ENCODE data around the gene SIVA1.

DNA sequence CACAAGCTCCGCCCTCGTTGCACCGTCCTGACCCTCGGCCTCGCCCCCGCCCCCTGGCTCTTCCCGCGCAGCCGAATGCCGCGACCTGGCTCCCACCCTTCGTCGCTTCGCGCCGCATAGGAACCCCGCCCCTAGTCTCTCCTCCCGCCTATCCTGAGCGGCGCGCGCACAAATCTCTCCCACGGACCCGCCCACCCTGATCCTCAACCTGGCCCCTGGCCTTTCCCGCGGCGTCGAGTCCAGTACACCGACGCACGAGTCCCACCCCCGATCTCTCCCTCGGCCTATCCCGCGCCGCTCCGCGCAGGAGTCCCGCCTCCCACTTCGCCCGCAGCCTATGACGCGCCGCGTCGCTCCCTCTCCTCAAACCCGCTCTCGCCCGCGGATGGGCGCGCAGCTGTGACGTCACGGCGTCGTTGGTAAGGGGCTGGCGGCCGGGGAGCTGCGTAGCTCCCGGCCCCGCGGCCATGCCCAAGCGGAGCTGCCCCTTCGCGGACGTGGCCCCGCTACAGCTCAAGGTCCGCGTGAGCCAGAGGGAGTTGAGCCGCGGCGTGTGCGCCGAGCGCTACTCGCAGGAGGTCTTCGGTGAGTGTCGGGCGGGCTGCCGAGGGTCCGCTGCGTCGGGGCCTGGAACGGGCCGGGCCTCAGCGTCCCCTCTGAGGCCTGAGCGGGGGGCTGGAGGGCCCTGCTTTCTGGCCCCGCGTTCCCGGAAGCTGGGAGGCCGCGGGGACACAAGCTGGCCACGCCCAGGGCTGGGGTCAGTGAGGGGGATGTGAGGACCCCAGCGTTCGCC, at the start of gene SIVA1:
- TF ChIP-seq TAF1 (IDR thresholded peaks at IDR 0.05; ENCODE audit: borderline replicate concordance, low read depth, low read length) (peak; percentile 62), FOSL2 (IDR thresholded peaks at IDR 0.05; ENCODE audit: borderline replicate concordance, low read depth) (no peak), GATA2 (CRISPR knock-in tag; IDR thresholded peaks at IDR 0.05) (no peak), EZH2phosphoT487 (IDR thresholded peaks at IDR 0.05; ENCODE audit: borderline replicate concordance, low read depth) (no peak)
- TF ChIP-seq, protein P1, sequence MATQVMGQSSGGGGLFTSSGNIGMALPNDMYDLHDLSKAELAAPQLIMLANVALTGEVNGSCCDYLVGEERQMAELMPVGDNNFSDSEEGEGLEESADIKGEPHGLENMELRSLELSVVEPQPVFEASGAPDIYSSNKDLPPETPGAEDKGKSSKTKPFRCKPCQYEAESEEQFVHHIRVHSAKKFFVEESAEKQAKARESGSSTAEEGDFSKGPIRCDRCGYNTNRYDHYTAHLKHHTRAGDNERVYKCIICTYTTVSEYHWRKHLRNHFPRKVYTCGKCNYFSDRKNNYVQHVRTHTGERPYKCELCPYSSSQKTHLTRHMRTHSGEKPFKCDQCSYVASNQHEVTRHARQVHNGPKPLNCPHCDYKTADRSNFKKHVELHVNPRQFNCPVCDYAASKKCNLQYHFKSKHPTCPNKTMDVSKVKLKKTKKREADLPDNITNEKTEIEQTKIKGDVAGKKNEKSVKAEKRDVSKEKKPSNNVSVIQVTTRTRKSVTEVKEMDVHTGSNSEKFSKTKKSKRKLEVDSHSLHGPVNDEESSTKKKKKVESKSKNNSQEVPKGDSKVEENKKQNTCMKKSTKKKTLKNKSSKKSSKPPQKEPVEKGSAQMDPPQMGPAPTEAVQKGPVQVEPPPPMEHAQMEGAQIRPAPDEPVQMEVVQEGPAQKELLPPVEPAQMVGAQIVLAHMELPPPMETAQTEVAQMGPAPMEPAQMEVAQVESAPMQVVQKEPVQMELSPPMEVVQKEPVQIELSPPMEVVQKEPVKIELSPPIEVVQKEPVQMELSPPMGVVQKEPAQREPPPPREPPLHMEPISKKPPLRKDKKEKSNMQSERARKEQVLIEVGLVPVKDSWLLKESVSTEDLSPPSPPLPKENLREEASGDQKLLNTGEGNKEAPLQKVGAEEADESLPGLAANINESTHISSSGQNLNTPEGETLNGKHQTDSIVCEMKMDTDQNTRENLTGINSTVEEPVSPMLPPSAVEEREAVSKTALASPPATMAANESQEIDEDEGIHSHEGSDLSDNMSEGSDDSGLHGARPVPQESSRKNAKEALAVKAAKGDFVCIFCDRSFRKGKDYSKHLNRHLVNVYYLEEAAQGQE (IDR thresholded peaks at IDR 0.05; ENCODE audit: low read depth, low read length): no peak
- TF ChIP-seq, protein P2, sequence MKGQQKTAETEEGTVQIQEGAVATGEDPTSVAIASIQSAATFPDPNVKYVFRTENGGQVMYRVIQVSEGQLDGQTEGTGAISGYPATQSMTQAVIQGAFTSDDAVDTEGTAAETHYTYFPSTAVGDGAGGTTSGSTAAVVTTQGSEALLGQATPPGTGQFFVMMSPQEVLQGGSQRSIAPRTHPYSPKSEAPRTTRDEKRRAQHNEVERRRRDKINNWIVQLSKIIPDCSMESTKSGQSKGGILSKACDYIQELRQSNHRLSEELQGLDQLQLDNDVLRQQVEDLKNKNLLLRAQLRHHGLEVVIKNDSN (IDR thresholded peaks at IDR 0.05; ENCODE audit: borderline replicate concordance, low read depth): no peak
- TF ChIP-seq, protein P3, sequence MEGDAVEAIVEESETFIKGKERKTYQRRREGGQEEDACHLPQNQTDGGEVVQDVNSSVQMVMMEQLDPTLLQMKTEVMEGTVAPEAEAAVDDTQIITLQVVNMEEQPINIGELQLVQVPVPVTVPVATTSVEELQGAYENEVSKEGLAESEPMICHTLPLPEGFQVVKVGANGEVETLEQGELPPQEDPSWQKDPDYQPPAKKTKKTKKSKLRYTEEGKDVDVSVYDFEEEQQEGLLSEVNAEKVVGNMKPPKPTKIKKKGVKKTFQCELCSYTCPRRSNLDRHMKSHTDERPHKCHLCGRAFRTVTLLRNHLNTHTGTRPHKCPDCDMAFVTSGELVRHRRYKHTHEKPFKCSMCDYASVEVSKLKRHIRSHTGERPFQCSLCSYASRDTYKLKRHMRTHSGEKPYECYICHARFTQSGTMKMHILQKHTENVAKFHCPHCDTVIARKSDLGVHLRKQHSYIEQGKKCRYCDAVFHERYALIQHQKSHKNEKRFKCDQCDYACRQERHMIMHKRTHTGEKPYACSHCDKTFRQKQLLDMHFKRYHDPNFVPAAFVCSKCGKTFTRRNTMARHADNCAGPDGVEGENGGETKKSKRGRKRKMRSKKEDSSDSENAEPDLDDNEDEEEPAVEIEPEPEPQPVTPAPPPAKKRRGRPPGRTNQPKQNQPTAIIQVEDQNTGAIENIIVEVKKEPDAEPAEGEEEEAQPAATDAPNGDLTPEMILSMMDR (IDR thresholded peaks at IDR 0.05): no peak
